GM19351 (cell line): ENCODE results near the gene FOXP1.
A peak's percentile ranks its signal among the peaks of the same experiment; 100 is the strongest.

Experiments
- ATAC-seq: cut with Tn5 transposase; IDR thresholded peaks from one replicate; pipeline ENCODE4 v1.9.1; 2021; ENCODE audit warnings: mild to moderate bottlenecking, moderate library complexity; ENCODE audit not compliant: unreplicated experiment

FOXP1 gene

GRCh38 chr3:71054312-71054711 is 529.2 kb downstream of the FOXP1 start:
- no peak for ATAC-seq

DNA sequence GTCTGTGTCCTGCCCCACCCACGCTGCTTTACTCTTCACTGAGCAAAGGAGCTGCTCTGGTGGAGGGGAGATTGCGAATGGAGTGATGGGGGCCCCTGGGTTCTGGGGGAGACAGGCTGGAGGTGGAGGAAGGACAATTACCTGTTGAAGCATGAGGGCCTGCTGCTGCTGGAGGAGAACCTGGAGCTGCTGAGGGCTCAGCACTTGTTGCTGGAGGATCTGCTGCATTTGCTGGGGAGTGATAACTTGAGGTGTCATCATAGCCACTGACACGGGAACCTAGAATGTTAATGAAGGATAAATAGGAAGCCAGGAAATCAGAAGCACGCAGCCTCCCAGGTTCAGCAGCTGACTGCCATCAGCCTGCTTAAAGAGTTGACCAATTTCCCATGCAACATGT is 530.0 kb downstream of the FOXP1 start:
- ATAC-seq = no peak

GRCh38 chr3:71052716-71053115 is 530.8 kb downstream of the FOXP1 start:
- ATAC-seq = no peak

GRCh38 chr3:71051893-71052687 is 531.4 kb downstream of the FOXP1 start:
- ATAC-seq = no peak

DNA sequence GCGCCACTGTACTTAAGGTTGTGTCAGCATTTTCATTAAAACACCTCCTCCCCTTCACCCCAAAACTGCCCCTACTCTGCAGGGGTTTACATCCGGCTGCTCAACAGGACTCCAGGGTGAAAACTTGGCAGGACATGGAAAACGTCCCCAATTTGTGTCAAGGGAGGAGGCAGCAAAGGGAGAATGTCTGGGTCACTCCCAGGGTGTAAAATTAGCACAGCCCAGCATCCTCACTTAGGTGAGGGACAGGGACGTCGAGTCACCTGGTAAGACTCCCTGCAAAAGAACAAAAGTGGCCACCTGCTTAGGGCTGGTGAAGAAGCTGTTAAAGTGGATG is 532.3 kb downstream of the FOXP1 start:
- no peak for ATAC-seq

DNA sequence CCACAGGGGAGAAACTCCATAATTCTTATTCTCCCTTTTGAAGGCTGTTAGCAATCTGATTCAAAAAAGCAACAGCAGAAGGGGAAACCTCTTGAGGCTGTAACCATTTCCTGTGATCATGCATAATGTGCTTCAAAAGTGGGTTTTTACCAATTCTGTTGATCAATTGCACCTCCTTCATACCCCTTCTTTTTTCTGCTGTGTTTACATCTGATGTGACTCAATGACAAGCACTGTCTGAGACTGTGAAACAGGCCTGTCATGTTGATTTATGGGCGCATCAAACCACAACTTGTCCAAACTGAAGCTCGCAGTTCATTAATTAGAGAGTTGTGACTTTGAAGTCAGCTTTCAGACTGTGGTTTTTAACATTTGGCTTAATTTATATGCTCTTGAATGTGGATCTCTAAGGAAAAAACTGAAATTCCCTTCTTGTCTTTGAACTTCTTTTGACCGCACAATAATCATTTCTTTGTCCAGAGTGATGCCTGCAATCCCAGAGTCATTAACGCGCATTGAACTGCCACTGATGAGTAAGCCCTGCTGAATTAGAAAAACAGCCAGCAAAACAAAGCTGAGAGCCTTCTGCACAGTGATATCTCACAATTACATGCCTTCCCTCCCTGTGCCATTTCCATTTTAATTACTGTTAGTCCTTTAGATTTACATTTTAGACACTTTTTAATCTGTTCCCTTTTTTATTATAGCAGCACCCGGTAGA is 532.8 kb downstream of the FOXP1 start:
- no peak for ATAC-seq

- no peak for ATAC-seq
Observed at GRCh38 chr3:71050166-71050537, 533.4 kb downstream of the FOXP1 start.

GRCh38 chr3:71048948-71049347 is 534.6 kb downstream of the FOXP1 start:
- ATAC-seq = no peak

- no peak for ATAC-seq
Observed at GRCh38 chr3:71047616-71048531, 535.7 kb downstream of the FOXP1 start.

- ATAC-seq = no peak
Observed at GRCh38 chr3:71046791-71047190, 536.7 kb downstream of the FOXP1 start.

DNA sequence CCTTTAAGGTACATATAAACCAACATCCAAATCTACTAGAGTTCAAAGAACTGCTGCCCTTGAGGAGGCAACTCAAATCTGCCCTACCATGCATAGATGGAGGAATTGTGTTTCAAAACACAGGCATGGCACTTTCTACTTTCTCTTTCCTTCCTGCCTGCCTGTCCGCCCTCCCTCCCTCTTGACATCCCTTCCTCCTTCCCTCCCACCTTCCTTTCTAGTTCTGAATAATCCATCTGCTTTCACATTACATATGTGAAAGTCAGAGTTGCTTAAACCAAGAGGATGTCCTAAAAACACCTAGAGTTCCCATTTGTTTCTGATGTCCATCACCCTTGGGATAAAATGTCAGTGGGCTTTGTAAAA is 537.6 kb downstream of the FOXP1 start:
- no peak for ATAC-seq

DNA sequence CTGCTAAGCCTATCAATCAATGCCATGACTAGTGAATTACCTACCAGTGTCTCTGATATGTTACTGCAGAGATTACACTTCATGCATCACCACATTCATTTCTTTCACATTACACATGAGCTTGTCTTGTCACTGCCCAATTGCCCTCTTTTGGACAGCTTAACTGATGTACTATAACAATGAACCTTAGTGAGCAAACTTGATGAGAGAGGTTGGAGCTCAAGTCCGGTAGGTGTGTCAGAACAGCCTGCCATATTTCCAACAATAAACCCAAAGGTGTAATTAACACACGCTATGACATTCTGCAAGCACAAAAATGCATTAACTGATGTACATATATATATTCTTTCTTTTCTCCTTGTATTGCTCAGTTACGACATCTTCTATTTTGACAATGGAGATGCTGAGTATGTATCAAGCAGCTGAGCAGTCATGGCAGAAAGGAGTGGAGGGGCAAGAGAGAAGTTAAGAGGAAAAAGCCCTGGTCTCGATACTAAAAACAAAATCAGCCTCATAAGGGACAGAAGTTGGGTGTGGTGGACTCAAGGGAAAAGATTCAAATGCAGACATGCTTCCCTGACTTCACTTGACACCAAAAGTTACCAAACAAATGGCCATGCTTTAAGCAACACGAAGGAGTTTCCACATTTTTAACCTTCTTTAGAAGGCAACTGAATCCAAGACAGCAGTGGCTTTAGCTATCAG is 538.2 kb downstream of the FOXP1 start:
- ATAC-seq = no peak

GRCh38 chr3:71042759-71043158 is 540.8 kb downstream of the FOXP1 start:
- no peak for ATAC-seq

DNA sequence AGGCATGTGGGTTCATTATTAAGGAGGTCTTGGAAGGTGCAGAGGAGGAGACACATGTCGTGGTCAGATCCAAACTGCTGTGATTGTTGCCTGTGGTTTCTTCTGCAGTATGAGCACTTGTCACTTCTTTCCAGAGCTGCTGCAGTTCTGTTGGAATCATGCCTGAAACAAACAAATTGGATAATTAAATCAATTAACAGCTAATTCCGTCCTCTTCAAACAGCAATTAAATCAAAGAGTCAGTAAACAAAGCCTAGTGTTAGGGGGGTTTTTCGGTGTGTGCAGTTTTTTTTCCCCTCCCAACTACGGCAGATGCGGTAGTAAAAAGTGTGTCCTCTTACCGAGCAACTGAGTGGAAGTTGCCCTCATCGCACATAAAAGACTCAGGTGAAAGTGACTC is 542.2 kb downstream of the FOXP1 start:
- ATAC-seq = no peak

GRCh38 chr3:71039332-71039731 is 544.2 kb downstream of the FOXP1 start:
- ATAC-seq = no peak

- no peak for ATAC-seq
Observed at GRCh38 chr3:71037775-71038174, 545.8 kb downstream of the FOXP1 start.

DNA sequence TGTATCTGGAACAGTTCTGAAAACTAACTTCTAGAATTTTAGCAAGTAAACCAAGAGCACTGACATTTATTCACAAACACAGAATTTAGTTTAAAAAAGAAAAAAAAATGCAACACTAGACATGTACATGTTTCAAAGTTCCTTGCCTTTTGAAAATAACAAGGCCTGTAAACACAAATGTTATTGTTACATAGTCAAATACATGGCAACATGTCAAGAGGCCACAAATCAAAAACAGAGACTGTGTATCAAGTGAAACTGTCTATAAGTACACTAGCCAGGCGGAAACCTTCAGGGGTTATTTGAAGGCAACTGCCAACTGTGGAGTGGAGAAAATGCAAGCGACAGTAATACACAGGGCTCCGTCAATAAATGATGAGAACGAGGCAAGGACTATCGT is 547.6 kb downstream of the FOXP1 start:
- ATAC-seq = no peak

- no peak for ATAC-seq
Observed at GRCh38 chr3:71035314-71035713, 548.2 kb downstream of the FOXP1 start.

- ATAC-seq = no peak
Observed at GRCh38 chr3:71033681-71034220, 549.8 kb downstream of the FOXP1 start.

DNA sequence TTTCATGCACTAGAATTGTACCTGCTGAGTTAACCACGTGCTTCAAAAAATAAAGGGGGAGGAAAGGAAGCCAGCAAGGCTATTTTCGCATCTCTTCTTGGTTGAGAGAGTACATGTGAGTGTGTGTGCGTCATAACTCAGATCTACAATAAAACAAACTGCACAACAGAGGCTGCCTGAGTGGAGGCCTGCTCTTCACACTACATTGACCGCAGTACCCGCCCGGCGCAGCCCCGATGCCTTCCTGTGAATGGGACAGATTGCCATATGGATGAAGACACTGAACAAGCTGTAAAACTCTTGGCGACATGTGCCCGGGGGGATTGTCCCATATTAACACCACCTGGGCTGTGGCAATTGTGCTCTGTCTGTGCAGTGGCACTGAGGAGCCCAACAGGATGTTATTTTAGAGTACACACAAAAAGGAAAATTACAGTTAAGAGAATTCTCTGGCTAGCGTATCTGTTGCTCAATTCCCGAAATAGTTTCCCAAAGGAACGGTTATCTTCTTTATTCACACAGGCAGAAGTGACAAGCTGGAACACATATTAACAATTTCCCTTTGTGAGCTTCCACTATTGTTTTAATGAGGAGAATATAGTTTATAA is 551.5 kb downstream of the FOXP1 start:
- ATAC-seq = peak; percentile 40
